ENCODE data around the gene OR5L2.

Gene OR5L2

DNA sequence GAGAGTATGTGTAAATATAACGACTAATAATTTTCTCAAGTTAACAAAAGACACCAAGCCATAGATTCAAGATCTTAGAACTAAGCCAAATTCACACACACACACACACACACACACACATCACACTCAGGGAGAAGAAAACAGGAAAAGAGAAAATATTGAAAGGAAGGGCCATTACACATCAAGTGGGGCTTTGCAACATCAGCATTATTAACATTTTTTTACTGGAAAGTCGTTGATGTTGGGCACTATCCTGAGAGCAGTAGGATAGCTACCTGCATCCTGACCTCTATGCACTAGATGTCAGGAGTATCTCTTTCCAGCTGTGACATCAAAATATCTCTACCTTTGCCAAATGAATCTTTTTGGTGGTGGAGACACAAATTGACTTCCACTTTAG lies 20.4 kb downstream of the OR5L2 start:
- no peaks in the 10 kb centered on the region for H3K79me2 ChIP-seq (ENCODE audit: control insufficient read depth, insufficient read depth, low read length, poor library complexity)
- H3K4ac ChIP-seq (ENCODE audit: low read depth, low read length): no peak overlapping the region
- H4K12ac ChIP-seq (ENCODE audit: low read depth, low read length): no peak overlapping the region
- no peak for DNase-seq
- H3K4me3 ChIP-seq (ENCODE audit: low read depth, low read length): no peak overlapping the region
- H3K9me3 ChIP-seq (ENCODE audit: insufficient read depth, low read depth, low read length): no peaks in the 10 kb centered on the region
- no peaks in the 10 kb centered on the region for H3K36me3 ChIP-seq (ENCODE audit: control insufficient read depth in 1 of 2, insufficient read depth in 2 of 2, low read length in 2 of 2)
- no CpG with 5 or more reads among the region's 2 CpGs for WGBS (ENCODE audit: extremely low coverage, insufficient coverage, insufficient read length)
- H3K79me1 ChIP-seq (ENCODE audit: low read length): no peaks in the 10 kb centered on the region
- no peak overlapping the region for H2BK12ac ChIP-seq (ENCODE audit: low read length)
- H2BK120ac ChIP-seq (ENCODE audit: insufficient read depth, low read length, poor library complexity): no peak overlapping the region
- no peak overlapping the region for H3K23ac ChIP-seq (ENCODE audit: low read length)
- H2AK5ac ChIP-seq (ENCODE audit: low read length): no peak overlapping the region
- no peak overlapping the region for H3K9ac ChIP-seq (ENCODE audit: low read length)
- no peaks in the 10 kb centered on the region for H3K27me3 ChIP-seq (ENCODE audit: insufficient read depth, low read length)
- no peaks in the 10 kb centered on the region for H3K4me1 ChIP-seq (ENCODE audit: control insufficient read depth in 1 of 2, insufficient read depth in 2 of 2, low read length in 2 of 2)
- no peak overlapping the region for H2BK5ac ChIP-seq (ENCODE audit: low read depth, low read length, poor library complexity)
- no peak overlapping the region for H3K18ac ChIP-seq (ENCODE audit: low read length)
- no peak overlapping the region for H3K4me2 ChIP-seq (ENCODE audit: low read length)
- no peak overlapping the region for H4K8ac ChIP-seq (ENCODE audit: low read depth, low read length)
- no peak overlapping the region for H2AFZ ChIP-seq (ENCODE audit: insufficient read depth, low read length, poor library complexity)
- no peak overlapping the region for H4K91ac ChIP-seq (ENCODE audit: low read depth, low read length)
- H3K27ac ChIP-seq (ENCODE audit: low read depth, low read length): no peak overlapping the region
- H3K14ac ChIP-seq (ENCODE audit: low read length): no peak overlapping the region

DNA sequence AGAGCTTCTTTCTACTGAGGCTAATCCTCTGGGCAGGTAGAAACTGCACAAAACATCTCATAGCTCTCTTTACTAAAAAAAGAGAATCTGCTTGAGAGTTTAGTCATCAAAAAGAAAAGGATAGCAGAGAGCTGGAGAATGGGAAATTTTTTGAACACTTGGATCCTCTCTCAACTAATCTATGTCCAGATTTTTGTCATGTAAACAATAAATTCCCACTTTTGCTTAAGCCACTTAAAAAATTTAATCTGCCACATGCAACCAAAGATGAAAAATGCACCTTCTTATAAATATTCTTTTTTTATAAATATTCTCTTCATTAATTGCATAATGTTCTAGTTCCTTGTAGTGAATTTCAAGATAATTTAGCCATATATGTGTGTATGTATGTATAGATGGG lies 22.0 kb downstream of the OR5L2 start:
- H4K12ac ChIP-seq (ENCODE audit: low read depth, low read length): no peak overlapping the region

DNA sequence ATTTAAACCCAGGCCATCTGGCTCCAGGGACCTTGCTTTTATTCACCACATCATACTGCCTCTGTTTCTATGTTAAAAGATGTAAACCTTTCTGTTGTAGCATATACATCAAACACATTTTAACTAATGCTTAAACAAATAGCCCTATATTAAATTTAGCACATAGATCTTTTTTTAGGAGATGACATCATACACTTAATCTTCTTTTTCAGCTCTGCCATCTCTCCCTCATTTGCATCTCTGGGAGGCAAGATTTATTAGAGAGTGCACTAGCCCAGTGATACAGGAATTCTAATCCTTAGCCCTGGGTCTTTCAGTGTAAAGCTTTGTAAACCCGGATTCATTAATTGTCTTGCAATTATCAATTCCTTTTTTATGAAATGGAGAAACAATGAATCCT lies 25.1 kb downstream of the OR5L2 start:
- Histone ChIP-seq H2BK120ac (ENCODE audit: insufficient read depth, low read length, poor library complexity) (no peak overlapping the region), H3K4me2 (ENCODE audit: low read length) (no peak overlapping the region), H3K14ac (ENCODE audit: low read length) (no peak overlapping the region), H3K23ac (ENCODE audit: low read length) (no peak overlapping the region), H3K9ac (ENCODE audit: low read length) (no peak overlapping the region), H2AK5ac (ENCODE audit: low read length) (no peak overlapping the region), H3K36me3 (ENCODE audit: control insufficient read depth in 1 of 2, insufficient read depth in 2 of 2, low read length in 2 of 2) (no peaks in the 10 kb centered on the region), H2BK5ac (ENCODE audit: low read depth, low read length, poor library complexity) (no peak overlapping the region), H4K8ac (ENCODE audit: low read depth, low read length) (no peak overlapping the region), H3K79me2 (ENCODE audit: control insufficient read depth, insufficient read depth, low read length, poor library complexity) (no peaks in the 10 kb centered on the region), H2AFZ (ENCODE audit: insufficient read depth, low read length, poor library complexity) (no peak overlapping the region), H3K27ac (ENCODE audit: low read depth, low read length) (no peak overlapping the region), H3K27me3 (ENCODE audit: insufficient read depth, low read length) (no peaks in the 10 kb centered on the region), H3K4ac (ENCODE audit: low read depth, low read length) (no peak overlapping the region), H3K9me3 (ENCODE audit: insufficient read depth, low read depth, low read length) (peaks cover 1% of the 10 kb centered on the region), H3K18ac (ENCODE audit: low read length) (no peak overlapping the region), H3K79me1 (ENCODE audit: low read length) (no peaks in the 10 kb centered on the region), H4K91ac (ENCODE audit: low read depth, low read length) (no peak overlapping the region), H2BK12ac (ENCODE audit: low read length) (no peak overlapping the region), H3K4me3 (ENCODE audit: low read depth, low read length) (no peak overlapping the region), H3K4me1 (ENCODE audit: control insufficient read depth in 1 of 2, insufficient read depth in 2 of 2, low read length in 2 of 2) (no peaks in the 10 kb centered on the region), H4K12ac (ENCODE audit: low read depth, low read length) (no peak overlapping the region)
- no CpG with 5 or more reads among the region's 1 CpG for WGBS (ENCODE audit: extremely low coverage, insufficient coverage, insufficient read length)
- DNase-seq: no peak

More for the DNA sequence above, 22.0 kb downstream of the OR5L2 start:
- no peak overlapping the region for H3K23ac ChIP-seq (ENCODE audit: low read length)
- H3K36me3 ChIP-seq (ENCODE audit: control insufficient read depth in 1 of 2, insufficient read depth in 2 of 2, low read length in 2 of 2): no peaks in the 10 kb centered on the region
- no peak overlapping the region for H3K14ac ChIP-seq (ENCODE audit: low read length)
- no peak overlapping the region for H2AK5ac ChIP-seq (ENCODE audit: low read length)
- no peak overlapping the region for H2BK120ac ChIP-seq (ENCODE audit: insufficient read depth, low read length, poor library complexity)
- no peak overlapping the region for H2BK5ac ChIP-seq (ENCODE audit: low read depth, low read length, poor library complexity)
- no peak overlapping the region for H4K91ac ChIP-seq (ENCODE audit: low read depth, low read length)
- H2BK12ac ChIP-seq (ENCODE audit: low read length): no peak overlapping the region
- H3K9ac ChIP-seq (ENCODE audit: low read length): no peak overlapping the region
- no peak overlapping the region for H3K4me3 ChIP-seq (ENCODE audit: low read depth, low read length)
- H4K8ac ChIP-seq (ENCODE audit: low read depth, low read length): no peak overlapping the region
- no peaks in the 10 kb centered on the region for H3K79me2 ChIP-seq (ENCODE audit: control insufficient read depth, insufficient read depth, low read length, poor library complexity)
- H3K27ac ChIP-seq (ENCODE audit: low read depth, low read length): no peak overlapping the region
- H3K79me1 ChIP-seq (ENCODE audit: low read length): no peaks in the 10 kb centered on the region
- no peaks in the 10 kb centered on the region for H3K27me3 ChIP-seq (ENCODE audit: insufficient read depth, low read length)
- H3K9me3 ChIP-seq (ENCODE audit: insufficient read depth, low read depth, low read length): no peaks in the 10 kb centered on the region
- H3K4ac ChIP-seq (ENCODE audit: low read depth, low read length): no peak overlapping the region
- H2AFZ ChIP-seq (ENCODE audit: insufficient read depth, low read length, poor library complexity): no peak overlapping the region
- no peak overlapping the region for H3K4me2 ChIP-seq (ENCODE audit: low read length)
- DNase-seq: no peak
- H3K18ac ChIP-seq (ENCODE audit: low read length): no peak overlapping the region
- H3K4me1 ChIP-seq (ENCODE audit: control insufficient read depth in 1 of 2, insufficient read depth in 2 of 2, low read length in 2 of 2): no peaks in the 10 kb centered on the region

DNA sequence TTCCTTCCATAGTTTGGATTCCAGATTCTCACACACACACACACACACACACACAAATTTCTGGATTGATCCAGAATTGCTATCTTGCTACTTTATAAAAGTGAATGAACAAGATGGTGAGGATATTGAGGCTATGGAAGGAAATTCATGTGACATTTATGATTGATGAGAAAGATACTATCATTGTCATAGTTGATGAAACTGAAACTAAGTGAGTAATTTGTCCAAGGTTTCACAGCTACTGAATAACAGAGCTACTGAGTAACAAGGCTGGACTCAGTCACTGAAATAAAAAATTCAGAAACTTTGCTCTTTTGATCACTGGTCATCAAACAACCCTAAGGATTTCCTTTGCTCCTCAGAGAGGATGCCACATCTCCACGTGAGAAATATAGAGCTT lies 27.7 kb downstream of the OR5L2 start:
- Histone ChIP-seq H3K14ac (ENCODE audit: low read length) (no peak overlapping the region), H3K4me1 (ENCODE audit: control insufficient read depth in 1 of 2, insufficient read depth in 2 of 2, low read length in 2 of 2) (no peaks in the 10 kb centered on the region), H3K9ac (ENCODE audit: low read length) (no peak overlapping the region), H4K91ac (ENCODE audit: low read depth, low read length) (no peak overlapping the region), H3K23ac (ENCODE audit: low read length) (no peak overlapping the region), H3K4ac (ENCODE audit: low read depth, low read length) (no peak overlapping the region), H3K4me3 (ENCODE audit: low read depth, low read length) (no peak overlapping the region), H4K8ac (ENCODE audit: low read depth, low read length) (no peak overlapping the region), H3K27me3 (ENCODE audit: insufficient read depth, low read length) (no peaks in the 10 kb centered on the region), H2BK120ac (ENCODE audit: insufficient read depth, low read length, poor library complexity) (no peak overlapping the region), H2AFZ (ENCODE audit: insufficient read depth, low read length, poor library complexity) (no peak overlapping the region), H3K79me1 (ENCODE audit: low read length) (no peaks in the 10 kb centered on the region), H2BK5ac (ENCODE audit: low read depth, low read length, poor library complexity) (no peak overlapping the region), H3K27ac (ENCODE audit: low read depth, low read length) (no peak overlapping the region), H2BK12ac (ENCODE audit: low read length) (no peak overlapping the region), H4K12ac (ENCODE audit: low read depth, low read length) (no peak overlapping the region), H3K79me2 (ENCODE audit: control insufficient read depth, insufficient read depth, low read length, poor library complexity) (no peaks in the 10 kb centered on the region), H2AK5ac (ENCODE audit: low read length) (no peak overlapping the region), H3K36me3 (ENCODE audit: control insufficient read depth in 1 of 2, insufficient read depth in 2 of 2, low read length in 2 of 2) (no peaks in the 10 kb centered on the region), H3K4me2 (ENCODE audit: low read length) (no peak overlapping the region), H3K9me3 (ENCODE audit: insufficient read depth, low read depth, low read length) (peaks cover 3% of the 10 kb centered on the region), H3K18ac (ENCODE audit: low read length) (no peak overlapping the region)
- DNase-seq: no peak
- WGBS (ENCODE audit: extremely low coverage, insufficient coverage, insufficient read length): no CpG with 5 or more reads among the region's 1 CpG

All from trophoblast cell (in vitro differentiated cells and primary cell).